ENCODE measurements around the gene PCGF2.
A peak's percentile ranks its signal among the peaks of the same experiment; 100 is the strongest.

Gene PCGF2

GRCh38 chr17:38748892-38749222, 721 bp upstream of the PCGF2 start:
- peak overlapping the region; percentile 54 for H3K4me3 ChIP-seq (ENCODE audit: low read depth, low read length)
- H3K9me3 ChIP-seq (ENCODE audit: control insufficient read depth, insufficient read depth, low read depth, low read length): no peaks in the 10 kb centered on the region
- TF ChIP-seq KLF16 (tag by site-specific recombination; IDR thresholded peaks at IDR 0.05) (no peak), MZF1 (tag by site-specific recombination; IDR thresholded peaks at IDR 0.05; ENCODE audit: borderline replicate concordance) (no peak), TCF7L2 (IDR thresholded peaks at IDR 0.05; ENCODE audit: borderline replicate concordance, low read depth, low read length) (no peak), ZNF239 (tag by site-specific recombination; IDR thresholded peaks at IDR 0.05) (no peak), ZNF23 (tag by site-specific recombination; IDR thresholded peaks at IDR 0.05; ENCODE audit: borderline replicate concordance) (no peak), KLF8 (tag by site-specific recombination; IDR thresholded peaks at IDR 0.05) (peak; percentile 52; the same call in 1 of the 2 replicates), ZNF266 (tag by site-specific recombination; IDR thresholded peaks at IDR 0.05; ENCODE audit: low read depth) (no peak), ZNF423 (tag by site-specific recombination; IDR thresholded peaks at IDR 0.05) (0 out of 2 replicates have a peak, but pooled peaks have one; percentile 41), ZFP41 (tag by site-specific recombination; IDR thresholded peaks at IDR 0.05; ENCODE audit: borderline replicate concordance) (no peak), RBAK (tag by site-specific recombination; IDR thresholded peaks at IDR 0.05) (no peak), ZNF837 (tag by site-specific recombination; IDR thresholded peaks at IDR 0.05) (0 out of 2 replicates have a peak, but pooled peaks have one; percentile 4), ZBTB48 (tag by site-specific recombination; IDR thresholded peaks at IDR 0.05) (no peak), ZNF792 (tag by site-specific recombination; IDR thresholded peaks at IDR 0.05) (no peak), ZNF133 (tag by site-specific recombination; IDR thresholded peaks at IDR 0.05) (no peak), GLIS2 (tag by site-specific recombination; IDR thresholded peaks at IDR 0.05) (peak; percentile 98), ZBTB8A (tag by site-specific recombination; IDR thresholded peaks at IDR 0.05) (peak; percentile 78; the same call in 1 of the 2 replicates), ZNF558 (tag by site-specific recombination; IDR thresholded peaks at IDR 0.05) (no peak), ZNF664 (tag by site-specific recombination; IDR thresholded peaks at IDR 0.05) (no peak), ZBTB49 (tag by site-specific recombination; IDR thresholded peaks at IDR 0.05; ENCODE audit: low read depth) (no peak), SCRT2 (tag by site-specific recombination; IDR thresholded peaks at IDR 0.05) (no peak), PATZ1 (tag by site-specific recombination; IDR thresholded peaks at IDR 0.05) (peak; percentile 69; the same call in 1 of the 2 replicates), ZIC2 (tag by site-specific recombination; IDR thresholded peaks at IDR 0.05) (peak; percentile 97), TRIM28 (IDR thresholded peaks at IDR 0.05; ENCODE audit: borderline replicate concordance, low read length) (no peak), ZNF658 (tag by site-specific recombination; IDR thresholded peaks at IDR 0.05) (no peak), SP3 (tag by site-specific recombination; IDR thresholded peaks at IDR 0.05) (no peak), ZBTB10 (tag by site-specific recombination; IDR thresholded peaks at IDR 0.05) (peak; percentile 68; the same call in 1 of the 2 replicates)
- TF ChIP-seq, protein P1, sequence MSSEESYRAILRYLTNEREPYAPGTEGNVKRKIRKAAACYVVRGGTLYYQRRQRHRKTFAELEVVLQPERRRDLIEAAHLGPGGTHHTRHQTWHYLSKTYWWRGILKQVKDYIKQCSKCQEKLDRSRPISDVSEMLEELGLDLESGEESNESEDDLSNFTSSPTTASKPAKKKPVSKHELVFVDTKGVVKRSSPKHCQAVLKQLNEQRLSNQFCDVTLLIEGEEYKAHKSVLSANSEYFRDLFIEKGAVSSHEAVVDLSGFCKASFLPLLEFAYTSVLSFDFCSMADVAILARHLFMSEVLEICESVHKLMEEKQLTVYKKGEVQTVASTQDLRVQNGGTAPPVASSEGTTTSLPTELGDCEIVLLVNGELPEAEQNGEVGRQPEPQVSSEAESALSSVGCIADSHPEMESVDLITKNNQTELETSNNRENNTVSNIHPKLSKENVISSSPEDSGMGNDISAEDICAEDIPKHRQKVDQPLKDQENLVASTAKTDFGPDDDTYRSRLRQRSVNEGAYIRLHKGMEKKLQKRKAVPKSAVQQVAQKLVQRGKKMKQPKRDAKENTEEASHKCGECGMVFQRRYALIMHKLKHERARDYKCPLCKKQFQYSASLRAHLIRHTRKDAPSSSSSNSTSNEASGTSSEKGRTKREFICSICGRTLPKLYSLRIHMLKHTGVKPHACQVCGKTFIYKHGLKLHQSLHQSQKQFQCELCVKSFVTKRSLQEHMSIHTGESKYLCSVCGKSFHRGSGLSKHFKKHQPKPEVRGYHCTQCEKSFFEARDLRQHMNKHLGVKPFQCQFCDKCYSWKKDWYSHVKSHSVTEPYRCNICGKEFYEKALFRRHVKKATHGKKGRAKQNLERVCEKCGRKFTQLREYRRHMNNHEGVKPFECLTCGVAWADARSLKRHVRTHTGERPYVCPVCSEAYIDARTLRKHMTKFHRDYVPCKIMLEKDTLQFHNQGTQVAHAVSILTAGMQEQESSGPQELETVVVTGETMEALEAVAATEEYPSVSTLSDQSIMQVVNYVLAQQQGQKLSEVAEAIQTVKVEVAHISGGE (tag by site-specific recombination; conservative IDR thresholded peaks at IDR 0.05; ENCODE audit: low read depth): no peak
- TF ChIP-seq, protein P2, sequence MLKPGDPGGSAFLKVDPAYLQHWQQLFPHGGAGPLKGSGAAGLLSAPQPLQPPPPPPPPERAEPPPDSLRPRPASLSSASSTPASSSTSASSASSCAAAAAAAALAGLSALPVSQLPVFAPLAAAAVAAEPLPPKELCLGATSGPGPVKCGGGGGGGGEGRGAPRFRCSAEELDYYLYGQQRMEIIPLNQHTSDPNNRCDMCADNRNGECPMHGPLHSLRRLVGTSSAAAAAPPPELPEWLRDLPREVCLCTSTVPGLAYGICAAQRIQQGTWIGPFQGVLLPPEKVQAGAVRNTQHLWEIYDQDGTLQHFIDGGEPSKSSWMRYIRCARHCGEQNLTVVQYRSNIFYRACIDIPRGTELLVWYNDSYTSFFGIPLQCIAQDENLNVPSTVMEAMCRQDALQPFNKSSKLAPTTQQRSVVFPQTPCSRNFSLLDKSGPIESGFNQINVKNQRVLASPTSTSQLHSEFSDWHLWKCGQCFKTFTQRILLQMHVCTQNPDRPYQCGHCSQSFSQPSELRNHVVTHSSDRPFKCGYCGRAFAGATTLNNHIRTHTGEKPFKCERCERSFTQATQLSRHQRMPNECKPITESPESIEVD (tag by site-specific recombination; IDR thresholded peaks at IDR 0.05): no peak

More at GRCh38 chr17:38748892-38749222, 721 bp upstream of the PCGF2 start:
- Histone ChIP-seq H3K36me3 (ENCODE audit: control insufficient read depth in 2 of 2, insufficient read depth in 1 of 2, low read length in 2 of 2) (peaks cover 3 to 4% of the 10 kb centered on the region in 2 experiments), H3K4me1 (ENCODE audit: control insufficient read depth, insufficient read depth, low read length) (peaks cover 31% of the 10 kb centered on the region), H3K27ac (ENCODE audit: extremely low read depth, low read depth, low read length) (peak overlapping the region; percentile 89)
- ChIA-PET CTCF (no interaction called here), POLR2A (interaction anchor here (0.6 to 1.6 kb wide), 6 partner anchors 15 to 121 kb away, joined by 3 to 7 read pairs (median 4); partner anchors contain the start of genes CISD3, LASP1 and MLLT6)
